Left cardiac atrium (tissue), 4 donors: ENCODE measurements around the gene RC3H1. TPM values are rescaled to one million over a fixed set of nuclear protein-coding genes. Genes with fewer than 3 reads are reported as not detected.
"Not testable (repeated sequence)": the region's sequence is repeated elsewhere in the genome, so short reads cannot be mapped to it uniquely, and the experiment has no call there.

ENCODE experiments used
- ATAC-seq, 2 donors: fragments of 200-7000 bp; cut with Tn5 transposase; one replicate each; pipeline ENCODE4 v1.9.1; 2020; ENCODE audit warnings: mild to moderate bottlenecking in 2 of 2, moderate library complexity in 2 of 2
- DNase-seq: peaks from one replicate; pipeline ENCODE4 v3.0.0-alpha.2; 2020
- intact Hi-C, 2 donors: fragments of 100-400 bp; cut with DNase I; formaldehyde crosslinking; loops; one replicate each; pipeline versions ENCODE4 v1.14.1 to v1.15.1; 2022 to 2023
- total RNA-seq, 2 donors: library from RNA; stranded (reverse); fragmentation: NEBNext Ultra II Directional; extraction: Animal tissue kit (Norgen Biotek cat#: 25700); gene quantifications; one replicate each; pipeline ENCODE4 v1.2.1, GENCODE V29; 2021
- donor health status: DM: no; HTN: yes; CAD: no.
- donor health status: DM: no; HTN: yes; CAD: no; lungs with severe emphysema.
- donor health status: DM: yes; HTN: yes; CAD: no.
- donor health status: Dilated cardiomyopathy.

The RC3H1 gene
- total RNA-seq, 2 donors from 2014 or later, result 21.1 to 21.9 TPM

DNA sequence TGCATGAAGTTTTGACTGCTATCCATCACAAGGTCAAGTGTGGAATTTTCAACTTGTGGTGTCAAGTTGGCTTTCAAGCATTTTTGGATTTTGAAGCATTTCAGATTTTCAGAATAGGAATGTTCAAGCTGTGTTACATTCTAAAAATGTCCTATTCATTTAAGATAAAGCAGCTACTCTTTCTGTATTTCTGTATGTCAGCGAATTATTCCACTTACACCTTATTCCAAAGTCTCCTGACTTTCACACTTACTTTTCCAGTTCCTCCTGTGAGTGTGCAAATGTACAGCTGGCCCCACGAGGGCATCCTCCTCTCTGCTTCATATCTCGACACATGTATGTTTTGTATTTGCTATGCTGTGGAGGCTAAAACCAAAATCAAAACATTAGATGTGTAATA is 51.9 kb downstream of the RC3H1 start:
- DNase-seq (no peak), ATAC-seq (no peak)
- intact Hi-C loops, result no loop called here

DNA sequence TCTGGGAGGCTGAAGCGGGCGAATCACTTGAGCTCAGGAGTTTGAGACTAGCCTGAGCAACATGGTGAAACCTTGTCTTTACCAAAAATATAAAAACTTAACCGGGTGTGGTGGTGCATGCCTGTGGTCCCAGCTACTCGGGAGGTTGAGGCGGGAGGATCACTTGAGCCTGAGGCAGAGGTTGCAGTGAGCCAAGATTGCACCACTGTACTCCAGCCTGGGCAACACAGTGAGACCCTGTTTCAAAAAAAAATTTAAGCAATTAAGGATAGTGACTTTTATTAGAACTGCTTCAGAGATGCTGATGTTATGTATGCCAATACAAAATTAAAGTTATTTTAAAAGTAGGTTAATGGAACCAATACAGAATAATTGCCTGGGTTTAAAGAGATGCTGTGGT is 56.3 kb downstream of the RC3H1 start:
- ATAC-seq, intact Hi-C loops: not testable (repeated sequence)

DNA sequence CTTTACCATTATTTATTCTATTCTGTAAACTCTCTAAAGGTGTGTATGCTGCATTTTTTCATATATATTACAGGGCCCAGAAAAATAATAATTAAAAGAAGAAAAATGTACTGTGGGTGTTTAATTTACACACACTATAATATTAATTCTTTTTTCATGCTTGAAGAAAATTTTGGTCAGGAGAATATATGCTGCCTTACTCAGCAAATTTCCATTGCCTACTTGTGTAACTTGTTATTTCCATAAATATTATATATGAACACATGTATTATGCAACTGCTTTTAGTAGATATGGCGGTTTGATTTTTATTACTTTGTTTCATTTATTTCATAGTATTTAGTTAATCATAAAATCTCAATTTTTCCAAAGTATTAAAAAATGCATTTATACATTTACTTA is 58.7 kb downstream of the RC3H1 start:
- intact Hi-C loops, result no loop called here

More for the DNA sequence above, 56.3 kb downstream of the RC3H1 start:
- not testable (repeated sequence) for DNase-seq

DNA sequence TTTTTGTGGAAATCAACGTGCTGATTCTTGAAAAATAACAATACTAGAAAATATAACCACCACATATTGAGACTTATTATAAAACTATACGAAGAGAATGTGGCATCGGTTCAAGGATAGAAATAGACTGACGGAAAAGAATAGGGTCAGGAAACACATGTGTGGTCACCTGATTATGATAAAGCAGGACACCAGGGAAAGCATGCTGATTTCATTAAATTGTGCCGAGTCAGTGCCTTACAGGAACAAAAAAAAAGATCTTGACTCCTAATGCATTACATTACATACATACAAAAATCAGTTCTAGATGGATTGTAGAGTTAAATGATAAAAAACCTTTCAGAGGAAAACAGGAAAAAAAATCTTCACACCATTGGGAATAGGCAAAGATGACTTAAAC is 61.5 kb downstream of the RC3H1 start:
- intact Hi-C loops, result no loop called here
- DNase-seq (no peak), ATAC-seq (no peak)

More for the DNA sequence above, 58.7 kb downstream of the RC3H1 start:
- ATAC-seq, result no peak
- DNase-seq, result no peak

DNA sequence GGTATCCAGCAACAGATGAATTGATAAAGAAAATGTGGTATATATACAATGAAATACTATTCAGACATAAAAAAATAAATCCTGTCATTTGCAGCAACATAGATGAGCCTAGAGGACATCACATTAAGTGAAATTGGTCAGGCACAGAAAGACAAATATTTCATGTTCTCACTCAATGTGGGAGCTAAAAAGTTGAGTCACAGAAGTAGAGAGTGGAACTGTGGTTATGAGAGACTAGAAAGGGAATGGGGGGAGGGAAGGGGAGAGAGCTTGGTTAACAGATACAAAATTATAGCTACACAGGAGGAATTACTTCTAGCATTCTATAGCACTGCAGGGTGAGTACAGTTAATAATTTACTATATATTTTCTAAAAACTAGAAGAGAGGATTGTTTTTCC is 68.0 kb downstream of the RC3H1 start:
- intact Hi-C loops, result no loop called here
- ATAC-seq (no peak), DNase-seq (no peak)

DNA sequence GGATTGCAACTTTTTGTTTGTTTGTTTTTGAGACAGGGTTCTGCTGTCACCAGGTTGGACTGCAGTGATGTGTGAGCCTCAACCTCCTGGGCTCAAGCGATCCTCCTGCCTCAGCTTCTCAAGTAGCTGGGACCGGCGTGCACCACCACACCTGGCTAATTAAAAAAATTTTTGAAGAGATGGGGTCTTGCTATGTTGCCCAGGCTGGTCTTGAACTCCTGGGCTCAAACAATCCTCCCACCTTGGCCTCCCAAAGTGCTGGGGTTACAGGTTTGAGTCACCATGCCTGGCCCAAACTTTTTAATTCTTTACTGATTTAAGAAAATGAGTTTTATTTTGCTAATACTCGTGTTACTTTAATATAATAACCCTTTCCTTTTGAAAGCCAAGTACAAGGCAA is 73.6 kb downstream of the RC3H1 start:
- DNase-seq, result no peak
- intact Hi-C loops, result no loop called here
- ATAC-seq, result no peak

DNA sequence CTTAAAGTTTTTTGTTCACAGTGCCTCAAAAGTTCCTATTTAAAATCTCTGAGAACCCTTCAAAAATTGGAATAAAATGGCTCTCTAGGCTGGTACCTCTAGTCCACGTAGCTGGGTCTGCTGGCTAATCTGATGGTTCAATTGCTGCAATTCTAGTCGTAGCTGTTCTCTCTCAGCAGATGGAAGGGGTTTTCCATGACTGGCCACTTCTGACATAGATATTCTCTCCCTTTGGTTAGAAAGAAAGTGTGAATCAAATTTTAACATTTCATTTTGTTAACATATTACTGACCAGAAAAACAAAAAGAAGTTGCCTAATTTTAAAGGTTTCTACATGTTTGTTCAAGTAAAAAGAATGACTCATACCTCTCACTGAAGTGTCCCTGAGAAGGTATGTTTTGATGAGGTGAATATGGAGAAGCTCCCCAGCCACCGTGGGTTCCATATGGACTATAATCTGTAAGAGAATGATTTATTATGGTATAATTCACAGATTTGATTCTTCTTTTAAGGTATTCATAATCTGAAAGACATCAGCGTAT is 75.7 kb downstream of the RC3H1 start:
- intact Hi-C loops, result no loop called here
- no peak for ATAC-seq
- DNase-seq, result no peak

DNA sequence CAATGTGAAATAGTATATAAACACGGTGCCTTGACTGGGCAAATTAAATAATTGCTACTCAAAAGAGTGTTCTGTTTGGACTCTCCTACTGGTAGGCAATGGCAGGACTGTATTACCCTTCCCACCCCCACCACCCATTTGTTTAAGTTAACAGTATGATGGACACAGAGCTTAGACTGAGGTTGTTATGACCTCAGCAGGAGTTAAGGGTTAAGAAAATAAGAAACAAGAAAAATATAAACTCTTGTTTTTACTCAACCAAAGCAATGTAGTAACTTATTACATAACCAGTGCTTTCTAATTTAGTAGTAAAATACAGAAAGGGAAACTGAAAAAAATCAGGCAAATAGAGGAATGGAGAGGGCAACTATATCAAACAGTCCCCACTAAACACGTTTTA is 85.1 kb downstream of the RC3H1 start:
- DNase-seq, result no peak
- no peak for ATAC-seq
- intact Hi-C loops, result no loop called here

DNA sequence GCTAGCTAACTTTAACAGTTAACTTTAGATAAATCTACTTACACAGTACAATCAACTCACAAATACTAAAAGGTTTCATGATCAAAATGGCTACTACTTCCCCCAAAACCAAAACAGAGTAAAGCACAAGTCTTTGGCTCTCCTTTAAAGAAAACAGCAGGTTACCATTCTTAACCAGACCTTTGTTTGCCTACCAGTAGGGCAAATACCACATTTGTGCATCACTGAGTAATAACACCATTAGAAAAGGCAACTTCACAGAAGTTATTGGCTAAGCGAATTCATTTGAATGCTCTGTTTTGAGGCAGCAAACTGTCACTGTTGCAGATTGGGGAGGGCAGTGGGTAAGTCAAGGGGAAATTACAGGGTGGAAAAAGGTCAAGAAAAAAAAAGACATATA is 87.7 kb downstream of the RC3H1 start:
- intact Hi-C loops, result no loop called here
- DNase-seq (no peak), ATAC-seq (no peak)

DNA sequence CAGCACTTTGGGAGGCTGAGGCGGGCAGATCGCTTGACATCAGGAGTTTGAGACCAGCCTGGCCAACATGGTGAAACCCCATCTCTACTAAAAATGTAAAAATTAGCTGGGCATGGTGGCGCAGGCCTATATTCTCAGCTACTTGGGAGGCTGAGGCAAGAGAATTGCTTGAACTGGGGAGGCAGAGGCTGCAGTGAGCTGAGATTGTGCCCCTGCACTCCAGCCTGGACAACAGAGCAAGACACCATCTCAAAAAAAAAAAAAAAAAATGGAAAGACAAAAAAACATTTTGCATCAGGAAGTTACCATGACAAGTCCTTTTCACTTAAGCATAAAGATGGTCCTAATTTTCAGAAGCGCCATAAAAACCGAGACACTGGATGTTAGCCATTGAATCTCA is 91.6 kb downstream of the RC3H1 start:
- DNase-seq, intact Hi-C loops, ATAC-seq: not testable (repeated sequence)

DNA sequence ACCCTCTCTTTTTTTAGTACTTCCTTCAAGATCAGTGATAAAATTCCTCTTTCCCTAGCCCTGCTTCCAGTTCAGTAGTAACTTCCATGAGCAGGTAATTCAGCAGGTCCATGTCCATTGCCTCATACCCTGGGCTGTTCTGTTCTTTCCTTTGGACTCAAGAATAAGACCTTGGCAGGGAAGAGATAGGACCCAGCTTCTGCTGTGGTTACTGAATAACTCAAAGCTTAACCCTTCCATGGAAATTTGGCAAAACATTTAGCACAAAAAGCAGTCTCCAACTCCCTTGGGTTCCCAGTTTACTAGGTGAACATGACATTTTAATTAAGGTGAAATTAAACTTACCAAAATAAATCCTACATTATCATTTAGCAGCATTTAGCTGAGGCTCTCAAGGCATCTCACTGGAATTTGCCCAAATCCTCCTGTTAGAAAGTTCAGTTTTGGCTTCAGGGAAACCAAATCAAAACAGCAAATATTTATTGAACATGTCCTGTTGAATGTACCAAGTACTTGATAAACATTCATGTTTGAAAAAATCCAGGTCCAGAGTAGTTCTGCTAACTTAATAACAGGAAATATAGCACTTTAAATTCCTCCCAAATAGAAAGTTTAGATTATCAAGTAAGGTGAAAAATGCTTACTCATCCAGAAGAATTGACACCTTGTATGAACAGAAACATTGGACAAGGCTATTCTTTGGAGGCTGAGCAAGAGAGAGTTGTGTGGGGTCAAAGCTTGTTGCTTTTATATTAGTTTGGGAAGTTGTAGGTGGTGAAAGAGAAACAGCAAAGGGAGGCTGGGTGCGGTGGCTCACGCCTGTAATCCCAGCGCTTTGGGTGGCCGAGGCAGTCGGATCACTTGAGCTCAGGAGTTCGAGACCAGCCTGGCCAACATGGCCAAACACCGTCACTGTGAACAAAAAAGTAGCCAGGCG is 96.6 kb downstream of the RC3H1 start:
- DNase-seq (no peak), ATAC-seq (no peak)
- intact Hi-C loops, result no loop called here

DNA sequence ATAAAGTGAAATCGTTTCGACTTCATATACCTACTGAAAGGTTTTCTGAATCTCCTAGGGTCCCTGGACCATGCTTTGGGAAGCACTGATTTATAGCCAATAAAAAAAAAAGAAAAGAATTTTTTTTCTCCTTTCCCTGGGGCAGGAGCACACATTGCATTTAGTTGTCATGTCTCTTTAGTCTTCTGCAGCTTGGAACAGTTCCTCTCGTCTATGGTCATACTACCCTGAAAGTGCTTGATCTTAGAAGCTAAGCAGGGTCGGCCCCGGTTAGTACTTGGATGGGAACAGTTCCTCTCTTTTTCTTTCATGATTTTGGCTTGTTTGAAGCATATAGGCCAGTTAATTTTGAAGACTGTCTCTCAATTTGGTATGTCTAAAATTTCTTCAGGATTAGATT is 101.3 kb downstream of the RC3H1 start:
- intact Hi-C loops, result no loop called here
- ATAC-seq (no peak), DNase-seq (no peak)

DNA sequence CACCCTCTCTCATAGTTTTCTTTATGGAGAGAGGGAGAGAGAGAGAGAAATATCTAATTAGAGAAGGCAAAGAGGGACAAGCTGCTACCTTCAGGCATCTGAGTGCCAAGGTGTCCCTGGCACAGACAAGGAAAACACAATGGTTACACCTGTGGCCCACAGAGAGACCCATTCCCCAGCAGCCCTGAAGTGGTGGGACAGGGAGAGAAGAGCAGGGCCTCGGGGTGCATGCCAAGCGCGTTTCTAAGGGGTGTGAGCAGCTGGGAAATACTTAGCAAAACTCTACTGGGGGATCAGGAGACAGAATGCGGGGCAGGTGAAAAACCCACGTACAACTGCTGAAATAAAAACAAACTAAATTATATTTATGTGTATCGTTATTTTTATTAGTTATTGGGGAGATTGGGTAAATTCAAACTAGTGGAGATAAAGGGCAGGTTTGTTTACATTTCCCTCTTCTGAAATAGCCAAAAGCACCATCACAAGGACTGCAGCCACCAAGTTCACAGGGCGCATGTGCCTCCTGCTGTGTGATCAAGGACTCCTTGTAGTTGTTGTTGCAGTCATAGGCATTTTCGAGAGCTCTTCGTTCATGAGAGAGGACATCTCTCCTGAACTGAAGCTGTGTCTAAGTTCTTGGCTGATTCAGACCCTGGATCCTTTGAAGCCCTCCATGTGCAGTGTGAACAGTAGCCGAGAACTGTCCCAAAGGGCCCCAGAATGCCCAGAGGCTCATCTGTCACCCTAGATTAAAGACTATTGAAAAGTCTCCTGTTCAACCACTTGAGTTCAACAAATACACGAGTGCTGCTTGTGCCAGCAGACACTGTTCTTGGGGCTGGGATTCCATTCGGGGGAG is 104.3 kb downstream of the RC3H1 start:
- intact Hi-C loops, result no loop called here
- DNase-seq (no peak), ATAC-seq (no peak)

DNA sequence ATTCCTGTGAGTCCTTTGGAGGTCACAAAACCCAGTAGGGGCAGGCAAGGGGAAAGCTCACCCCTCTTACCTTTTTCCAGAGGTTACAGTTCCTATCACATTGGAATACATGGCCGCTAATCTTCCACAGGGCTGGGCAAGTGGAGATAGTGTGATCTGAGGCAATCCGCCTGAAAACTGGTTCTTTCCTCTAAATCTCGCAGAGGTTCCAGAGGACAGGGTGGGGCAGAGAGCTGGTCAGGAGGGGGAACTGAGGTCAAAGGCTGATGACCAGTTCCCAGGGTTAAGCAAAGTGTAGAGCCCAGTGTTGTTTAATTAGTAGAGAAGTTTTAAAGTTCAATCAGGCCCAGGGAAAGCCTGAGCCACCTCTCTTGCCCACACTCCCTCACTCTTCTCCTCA is 105.0 kb downstream of the RC3H1 start, which contains the start of gene SERPINC1:
TSS of gene SERPINC1 (minus strand) at position 179 of the 400 bp plus-strand sequence. CDS start at position 111, 68 bp downstream.
- ATAC-seq, result no peak
- DNase-seq, result no peak
- intact Hi-C loops, result no loop called here

DNA sequence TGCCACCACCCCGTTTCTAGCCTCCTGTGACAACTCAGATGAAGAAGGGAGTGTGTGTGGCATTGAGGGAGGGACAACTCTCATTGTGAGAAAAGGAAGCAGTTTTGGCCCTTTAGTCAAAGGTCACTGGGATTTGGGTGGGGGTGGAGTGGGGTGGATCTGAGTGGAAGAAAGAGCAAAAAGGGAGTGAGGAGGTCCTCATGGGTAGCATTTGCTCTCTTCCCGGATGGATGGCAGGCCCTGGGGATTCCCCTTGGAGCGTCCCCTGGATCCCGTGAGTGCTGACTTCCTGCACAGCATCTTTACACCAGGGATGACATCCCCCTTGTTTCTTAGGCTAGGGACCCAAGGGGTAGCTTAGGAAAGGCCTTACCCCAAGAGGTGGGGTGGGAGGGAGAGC is 105.5 kb downstream of the RC3H1 start:
- intact Hi-C loops, result no loop called here
- DNase-seq (no peak), ATAC-seq (no peak)

DNA sequence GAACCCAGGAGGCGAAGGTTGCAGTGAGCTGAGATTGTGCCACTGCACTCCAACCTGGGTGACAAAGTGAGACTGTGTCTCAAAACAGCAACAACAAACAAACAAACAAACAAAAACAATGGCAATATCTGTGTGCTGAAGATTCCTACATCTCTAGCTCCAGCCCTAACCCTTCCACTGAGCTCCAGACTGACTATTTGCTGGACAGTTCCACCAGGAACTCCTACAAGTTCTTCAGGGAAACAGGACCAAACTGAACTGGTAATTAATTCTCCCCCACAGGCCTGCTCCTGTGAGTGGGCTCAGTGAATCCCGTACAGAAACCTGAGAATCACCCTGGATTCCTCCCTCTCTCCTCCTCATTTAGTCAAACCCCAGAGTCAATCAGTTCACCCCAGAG is 106.6 kb downstream of the RC3H1 start:
- DNase-seq (no peak), ATAC-seq (no peak)
- intact Hi-C loops, result no loop called here

DNA sequence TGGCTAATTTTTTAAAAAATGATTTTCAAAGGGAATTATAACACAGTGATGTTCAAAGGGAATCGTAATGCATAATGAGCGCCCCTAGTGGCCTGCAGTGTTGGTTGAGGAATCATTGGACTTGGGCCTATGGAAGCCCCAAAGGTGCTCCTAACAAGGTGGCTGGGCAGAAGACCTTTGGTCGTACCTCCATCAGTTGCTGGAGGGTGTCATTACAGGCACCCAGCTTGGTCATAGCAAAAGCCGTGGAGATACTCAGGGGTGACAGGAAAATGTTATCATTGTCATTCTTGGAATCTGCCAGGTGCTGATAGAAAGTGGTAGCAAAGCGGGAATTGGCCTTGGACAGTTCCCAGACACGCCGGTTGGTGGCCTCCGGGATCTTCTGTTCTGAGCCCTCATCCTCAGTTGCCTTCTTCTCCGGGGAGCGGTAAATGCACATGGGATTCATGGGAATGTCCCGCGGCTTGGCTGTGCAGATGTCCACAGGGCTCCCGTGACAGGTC is 107.7 kb downstream of the RC3H1 start:
- intact Hi-C loops, result no loop called here
- no peak for DNase-seq
- ATAC-seq, result no peak

DNA sequence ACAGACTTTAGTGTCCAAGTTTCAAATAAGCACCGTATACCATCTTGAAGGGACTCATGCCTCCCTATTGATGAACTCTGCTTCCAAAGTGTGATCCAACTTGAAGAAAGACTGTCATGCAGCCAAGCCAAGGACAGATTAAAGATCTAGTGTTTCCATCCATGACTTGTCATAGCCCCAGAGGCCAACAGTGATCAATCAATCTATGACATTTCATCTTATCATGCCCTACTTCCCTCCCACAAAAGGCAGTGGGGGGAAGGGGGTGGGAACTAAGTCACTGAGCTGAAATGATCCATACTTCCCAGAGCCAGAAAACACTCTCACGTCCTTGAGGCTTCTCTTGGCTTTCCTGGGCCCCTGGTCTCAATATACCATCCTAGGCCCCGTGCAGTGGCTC is 109.0 kb downstream of the RC3H1 start:
- intact Hi-C loops, result no loop called here
- no peak for DNase-seq
- no peak for ATAC-seq

DNA sequence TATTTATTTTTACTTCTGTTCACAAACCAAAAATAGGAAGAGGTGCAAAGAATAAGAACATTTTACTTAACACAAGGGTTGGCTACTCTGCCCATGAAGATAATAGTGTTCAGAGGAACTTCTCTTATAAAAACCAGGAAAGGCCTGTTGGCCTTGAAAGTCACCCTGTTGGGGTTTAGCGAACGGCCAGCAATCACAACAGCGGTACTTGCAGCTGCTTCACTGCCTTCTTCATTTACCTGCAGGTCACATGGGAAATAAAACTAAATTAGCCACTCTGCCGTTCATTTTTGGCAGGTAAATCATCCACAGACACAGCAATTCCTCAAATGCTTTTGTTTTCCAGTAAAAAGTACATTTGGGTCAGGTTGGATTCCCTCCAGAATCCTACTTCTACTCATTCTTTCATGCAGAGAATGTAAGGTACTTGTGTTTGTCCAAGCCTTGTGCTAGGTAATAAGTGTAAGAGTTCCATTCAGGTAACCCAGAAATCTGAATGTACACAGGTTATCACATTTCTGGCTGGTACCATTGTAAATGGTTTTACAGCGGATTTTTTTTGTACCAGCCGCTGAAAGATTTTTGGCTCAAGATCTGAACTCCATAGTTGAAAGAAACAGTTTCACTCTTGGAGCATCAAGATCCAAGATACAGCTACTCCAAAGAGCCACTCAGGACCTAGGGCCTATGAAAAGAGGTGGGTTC is 118.2 kb downstream of the RC3H1 start:
- no peak for DNase-seq

More for the DNA sequence above, 118.2 kb downstream of the RC3H1 start:
- no peak for ATAC-seq
- intact Hi-C loops, result no loop called here
